GM23248 (cell line): ENCODE results near the gene KDM1A.

Experiments used
- EZH2 ChIP-seq: fragments of 200-600 bp; sonication (generic); IDR thresholded peaks from 2 replicates; pipeline ENCODE4 v1.6.1; 2018; ENCODE audit warnings: antibody characterized with exemption, mild to moderate bottlenecking; ENCODE audit not compliant: insufficient read depth, poor library complexity, severe bottlenecking
- EZH2phosphoT487 ChIP-seq: fragments of 200-600 bp; sonication (generic); IDR thresholded peaks from 2 replicates; pipeline ENCODE4 v1.6.1; 2018; ENCODE audit warnings: antibody characterized with exemption, moderate library complexity, mild to moderate bottlenecking, low read depth; ENCODE audit not compliant: insufficient read depth

- TF ChIP-seq EZH2phosphoT487: no peak
- TF ChIP-seq EZH2: no peak
Observed at GRCh38 chr1:23118957-23119792, 99.9 kb downstream of the KDM1A start.
